ENCODE measurements around the gene AGBL1.
"Not testable (repeated sequence)": the region's sequence is repeated elsewhere in the genome, so short reads cannot be mapped to it uniquely, and the experiment has no call there.

The AGBL1 gene

DNA sequence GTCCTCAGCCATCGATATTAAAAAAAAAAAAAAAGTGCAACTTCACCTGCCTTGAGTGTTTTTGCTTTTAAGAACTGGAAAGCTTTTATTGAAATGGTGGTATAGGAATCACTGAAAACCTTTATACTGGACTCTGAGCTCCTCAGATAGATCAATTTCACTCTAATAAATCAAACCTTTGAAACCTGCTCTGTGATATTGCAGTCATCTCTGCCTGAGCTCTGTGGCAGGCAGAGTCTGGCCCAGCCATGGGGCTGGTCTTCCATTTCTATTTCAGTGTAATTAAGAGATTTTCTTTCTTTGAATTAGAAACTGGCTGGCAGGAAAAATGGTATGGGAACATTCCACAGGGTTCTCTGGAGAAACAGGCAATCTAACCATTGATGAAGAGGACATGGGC is 762.5 kb downstream of the AGBL1 start:
- DNase-seq: no peak

- DNase-seq: no peak
Observed at GRCh38 chr15:86846036-86846435, 766.4 kb downstream of the AGBL1 start.

GRCh38 chr15:86849136-86849535 is 769.5 kb downstream of the AGBL1 start:
- no peak for DNase-seq

DNA sequence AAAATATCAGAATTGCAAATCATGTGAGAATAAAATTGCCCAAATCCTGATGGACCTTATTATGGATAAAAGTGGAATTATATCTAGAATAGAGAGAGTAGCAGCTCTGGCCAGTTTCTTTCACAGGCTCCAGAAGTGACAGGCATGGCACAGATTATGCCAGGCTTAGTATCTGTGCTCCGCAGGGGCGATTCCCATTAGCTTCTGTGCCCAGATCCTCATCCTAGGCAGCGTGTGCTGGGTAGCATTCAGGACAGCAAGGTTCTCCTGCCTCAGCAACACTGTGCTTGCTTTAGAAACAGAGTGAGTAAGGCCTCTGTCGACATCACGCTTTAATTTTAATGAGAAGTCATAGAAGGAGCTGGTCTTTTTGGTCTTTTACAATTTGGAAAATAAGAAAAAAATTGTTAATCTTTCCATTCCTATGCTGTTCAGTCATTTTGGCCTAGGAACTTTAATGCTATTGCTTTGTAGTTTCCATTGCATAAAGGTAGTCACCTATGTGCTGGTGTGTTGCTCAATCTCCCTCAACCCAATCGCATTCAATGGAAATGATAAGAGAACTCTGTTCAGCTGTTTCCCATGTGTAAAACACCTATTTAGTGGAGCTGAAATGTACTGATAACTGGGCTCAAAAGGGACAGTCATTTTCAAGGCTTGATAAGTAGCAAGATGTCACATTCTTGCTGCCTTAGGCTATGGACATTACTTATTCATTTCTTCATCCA is 770.1 kb downstream of the AGBL1 start:
- no peak for DNase-seq

DNA sequence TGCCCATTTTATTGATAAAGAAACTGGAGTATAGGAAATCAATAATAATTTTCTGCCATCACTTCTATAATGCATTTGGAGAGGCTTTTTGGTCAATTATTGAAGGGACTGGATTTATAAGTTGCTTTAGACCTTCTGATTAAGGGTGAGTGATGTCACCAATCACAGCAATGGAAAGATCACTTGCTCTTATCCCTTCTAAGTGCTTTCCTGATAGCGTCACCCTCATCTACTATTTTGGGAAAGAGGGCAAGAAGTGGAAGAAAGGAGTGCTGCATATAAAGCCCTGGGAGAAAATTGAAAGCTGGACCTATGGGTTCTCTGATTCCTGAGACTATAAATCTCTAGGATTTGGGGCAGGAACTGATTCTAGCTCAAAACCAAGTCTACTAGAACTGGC is 771.3 kb downstream of the AGBL1 start:
- no peak for DNase-seq

DNA sequence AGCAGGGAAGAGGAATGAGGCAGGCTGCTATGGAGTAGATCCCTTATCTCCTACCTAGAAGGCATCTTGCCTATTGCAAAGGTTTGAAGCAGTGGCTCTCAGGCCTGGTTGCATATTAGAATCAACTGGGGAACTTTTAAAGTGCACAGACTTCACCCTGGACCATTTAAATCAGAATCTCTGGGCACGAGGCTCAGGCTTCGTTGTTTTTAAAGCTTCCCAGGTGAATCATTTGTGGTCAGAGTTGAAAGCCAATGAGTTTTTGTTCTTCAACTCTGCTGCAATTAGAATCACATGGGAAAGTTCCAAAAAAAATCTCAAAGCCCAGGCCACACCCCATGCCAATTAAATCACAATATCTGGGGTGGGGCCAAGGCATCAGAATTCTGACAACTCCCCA is 773.1 kb downstream of the AGBL1 start:
- DNase-seq: no peak

DNA sequence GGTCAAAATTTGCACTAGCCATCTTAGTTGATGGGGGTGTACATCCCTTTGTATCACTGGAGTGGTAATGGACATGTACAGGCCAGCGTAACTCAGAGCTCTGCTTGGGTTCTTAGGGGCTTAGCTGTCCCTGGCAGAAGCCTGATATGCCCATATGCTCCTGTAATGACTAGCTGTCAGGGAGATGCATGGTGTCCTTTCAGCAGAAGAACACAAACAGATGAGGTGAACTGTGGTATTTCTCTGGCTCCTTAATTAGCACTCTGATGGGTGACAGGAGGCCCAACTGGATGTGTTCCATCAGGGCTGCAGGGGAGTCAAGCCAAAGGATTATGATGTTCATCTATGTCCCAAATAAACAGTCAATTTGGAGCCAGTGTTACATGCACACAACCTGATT is 774.5 kb downstream of the AGBL1 start:
- DNase-seq: no peak

DNA sequence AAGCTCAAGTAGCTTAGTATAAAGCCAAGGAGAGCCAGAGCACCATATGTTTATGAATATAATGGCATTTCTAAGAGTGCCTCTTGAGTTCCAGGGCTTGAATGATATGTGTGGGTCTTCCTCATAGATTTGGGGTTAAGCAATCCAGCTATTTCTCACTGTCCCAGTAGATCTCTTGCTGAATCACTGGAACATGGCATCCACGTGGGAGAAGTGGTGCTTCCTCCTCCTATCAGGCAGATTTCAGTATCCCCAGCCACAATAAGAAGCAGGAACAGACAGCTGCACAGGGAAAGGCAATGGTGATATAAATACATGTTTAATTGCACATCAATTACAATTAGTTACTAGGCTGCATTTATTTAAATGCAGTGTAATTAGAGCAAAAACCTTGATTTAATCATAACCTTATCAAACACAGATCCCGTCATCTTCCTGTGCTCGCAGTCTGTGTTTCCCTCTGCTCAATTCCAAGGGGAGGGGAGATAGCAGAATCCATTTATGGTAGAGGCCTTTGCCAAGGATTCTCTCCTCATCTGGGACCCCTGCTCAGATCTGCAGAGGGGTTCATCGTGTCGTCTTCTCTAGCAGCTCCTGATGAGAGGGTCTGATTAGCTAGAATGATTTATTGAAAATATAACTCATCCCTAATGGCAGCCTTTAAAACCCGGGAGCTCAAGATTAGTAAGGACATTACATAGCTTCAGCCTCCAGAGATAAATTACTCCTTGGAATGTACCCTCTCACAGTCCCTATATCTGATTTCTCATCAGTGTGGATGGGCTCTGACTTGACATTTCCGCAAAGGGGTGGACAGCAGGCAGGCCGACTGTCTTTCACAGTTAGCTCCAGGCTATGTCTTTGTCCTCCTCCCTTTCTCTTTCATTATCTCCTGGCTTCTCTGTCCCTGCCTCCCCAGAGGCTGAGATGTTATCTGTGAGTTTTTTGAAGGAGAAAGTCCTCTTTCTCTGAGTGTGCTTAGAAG is 775.9 kb downstream of the AGBL1 start:
- no peak for DNase-seq

DNA sequence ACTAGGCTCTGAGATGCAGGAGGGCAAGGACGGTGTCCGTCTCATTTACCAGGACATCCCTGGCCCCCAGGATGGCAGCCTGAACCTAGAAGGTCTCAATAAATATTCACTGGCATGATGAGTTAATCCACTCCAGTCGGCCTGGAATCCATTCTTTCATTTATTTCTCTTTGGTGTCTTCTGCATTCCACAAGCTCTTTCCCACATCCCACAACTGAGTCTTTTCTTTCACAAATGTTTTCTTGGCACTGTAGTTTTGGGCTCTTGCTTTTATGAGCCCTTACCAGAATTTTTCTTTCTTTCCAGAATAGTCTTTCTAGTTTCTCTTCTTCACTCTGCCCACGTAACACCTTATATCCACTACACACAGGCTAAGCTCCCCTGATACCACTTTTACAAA is 778.0 kb downstream of the AGBL1 start:
- DNase-seq: no peak

DNA sequence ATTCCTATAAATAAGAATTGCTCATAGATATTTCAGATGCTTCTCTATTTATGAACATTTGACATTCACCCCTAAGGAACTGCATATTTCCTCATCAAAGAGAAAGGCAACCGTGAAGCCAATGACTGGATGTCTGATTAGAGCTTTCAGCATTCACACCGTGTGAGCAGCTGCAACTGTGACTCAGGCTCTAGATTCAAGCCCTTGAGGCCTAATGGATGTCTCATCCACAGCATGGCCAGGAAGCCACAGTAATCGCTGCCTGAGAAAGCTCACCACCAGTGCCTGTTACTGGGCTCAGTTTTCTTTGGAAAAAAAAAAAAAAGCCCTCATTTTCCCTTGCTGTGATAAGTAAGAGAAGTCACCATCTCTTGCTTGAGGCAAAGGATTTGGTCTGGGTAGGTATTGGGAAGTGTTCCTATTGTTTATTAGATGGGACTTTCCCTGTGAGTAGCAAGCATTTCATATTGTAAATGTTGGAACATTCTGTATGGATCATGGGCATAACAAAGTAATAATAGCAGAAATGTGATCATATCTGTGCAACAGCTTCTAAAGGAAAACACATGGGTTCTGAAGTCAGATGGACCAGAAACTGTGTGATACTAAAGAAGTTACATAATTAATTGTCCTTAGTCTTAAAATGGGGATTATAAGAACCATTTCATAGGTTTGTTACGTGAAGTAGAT is 783.7 kb downstream of the AGBL1 start:
- no peak for DNase-seq

DNA sequence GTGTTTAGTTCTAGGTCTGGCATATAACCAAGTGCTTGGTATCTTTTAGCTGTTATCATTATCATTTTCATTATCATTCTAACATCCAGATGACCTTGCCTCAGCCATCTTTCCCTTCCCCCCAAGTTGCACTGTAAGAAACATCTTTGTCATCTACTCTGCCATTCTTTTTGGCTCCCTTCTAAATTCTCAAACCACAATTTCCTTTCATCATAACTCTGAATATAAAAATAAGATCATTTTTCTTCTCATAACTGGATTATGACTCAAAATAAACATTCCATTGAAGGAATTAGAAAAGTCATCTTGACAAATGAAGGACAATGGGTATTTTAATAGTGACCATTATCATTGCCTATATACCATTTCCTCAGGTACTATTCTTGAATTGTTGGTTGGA is 786.2 kb downstream of the AGBL1 start:
- DNase-seq: no peak

GRCh38 chr15:86870846-86871245 is 791.2 kb downstream of the AGBL1 start:
- no peak for DNase-seq

DNA sequence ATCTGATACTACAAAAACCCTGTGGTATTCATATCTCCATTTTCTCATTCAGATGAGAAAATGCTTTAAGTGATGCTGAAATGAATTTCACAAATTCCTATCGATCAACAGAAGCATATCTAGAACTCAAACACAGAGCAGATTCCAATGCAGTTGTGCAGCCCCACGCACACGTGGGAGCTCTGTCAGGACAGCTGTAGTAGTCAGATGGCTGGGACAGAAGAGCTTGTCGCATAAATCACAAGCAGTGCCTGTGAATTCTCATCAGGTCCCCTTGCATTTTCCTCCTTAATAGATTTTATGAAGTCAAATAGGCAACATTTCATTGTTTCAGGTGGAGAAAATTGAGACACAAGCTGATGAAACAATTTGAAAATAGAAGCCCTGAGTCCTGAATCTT is 792.3 kb downstream of the AGBL1 start:
- DNase-seq: no peak

- DNase-seq: no peak
Observed at GRCh38 chr15:86872782-86873181, 793.1 kb downstream of the AGBL1 start.

GRCh38 chr15:86875067-86875466 is 795.4 kb downstream of the AGBL1 start:
- DNase-seq: no peak

- no peak for DNase-seq
Observed at GRCh38 chr15:86876387-86876944, 796.8 kb downstream of the AGBL1 start.

GRCh38 chr15:86877171-86877631 is 797.5 kb downstream of the AGBL1 start:
- no peak for DNase-seq

DNA sequence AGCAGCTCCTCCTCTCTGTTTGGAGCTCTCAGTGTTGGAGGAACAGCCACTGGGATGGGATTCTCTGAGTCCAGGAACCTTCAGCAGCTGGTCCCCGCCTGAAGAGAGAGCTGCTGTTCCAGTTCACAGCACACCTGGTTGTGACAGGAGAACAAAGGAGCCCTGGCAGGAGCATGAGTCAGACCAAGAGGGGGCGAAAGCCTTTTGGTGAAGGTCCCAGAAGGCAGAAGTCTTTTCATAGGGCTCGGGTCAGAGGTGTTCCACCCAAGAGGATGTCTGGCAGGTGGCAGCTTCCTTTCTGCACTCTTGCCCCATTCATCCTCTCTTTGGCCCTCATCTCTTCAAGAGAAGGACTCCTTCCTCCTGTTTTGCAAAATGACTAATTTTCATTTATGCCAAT is 799.2 kb downstream of the AGBL1 start:
- DNase-seq: not testable (repeated sequence)

DNA sequence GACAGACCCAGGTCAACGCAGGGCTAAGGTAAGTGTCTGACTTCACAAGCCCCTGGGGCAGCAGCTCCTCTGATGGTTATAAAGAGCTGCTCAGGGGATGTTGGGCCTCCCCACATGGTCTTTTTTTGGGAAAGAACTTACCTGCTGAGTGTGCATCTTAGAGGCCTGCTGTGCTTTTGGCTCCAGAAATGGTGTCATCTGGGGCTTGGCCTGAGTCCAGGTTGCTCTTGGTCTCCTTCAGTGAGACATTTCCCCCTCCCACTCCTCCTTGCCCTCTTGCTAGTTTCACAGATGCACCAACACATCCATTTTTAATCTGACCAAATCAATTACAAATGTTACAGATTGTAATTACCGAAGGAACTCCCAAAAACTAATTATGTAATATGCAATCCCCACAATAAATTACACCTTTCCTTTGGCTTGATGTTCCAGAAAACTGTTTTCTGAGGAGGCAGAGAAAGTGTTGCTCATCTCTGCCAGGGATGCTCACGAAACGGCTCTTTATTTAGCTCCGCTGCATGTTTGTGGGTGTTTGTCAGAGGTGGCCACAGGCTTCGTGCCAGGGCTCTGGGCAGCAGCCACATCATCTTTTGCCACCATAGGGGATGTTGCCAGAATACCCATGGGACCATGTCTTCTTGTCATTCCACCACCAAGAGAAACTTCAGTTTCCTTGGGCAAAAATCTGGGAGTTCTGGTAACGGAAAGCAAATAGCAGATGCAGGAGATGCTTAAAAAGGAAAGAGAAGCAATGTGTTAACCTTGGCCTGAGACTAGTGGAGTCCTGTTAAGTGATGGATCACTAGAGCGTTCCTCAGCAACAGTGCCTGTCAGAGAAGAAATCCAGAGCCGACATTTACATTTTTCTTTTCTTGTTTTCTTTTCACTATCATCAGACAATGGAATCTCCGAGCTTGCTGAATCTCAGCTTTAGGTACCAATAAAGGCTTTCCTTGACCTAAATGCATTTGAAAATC is 799.9 kb downstream of the AGBL1 start:
- no peak for DNase-seq

- DNase-seq: no peak
Observed at GRCh38 chr15:86885616-86886015, 805.9 kb downstream of the AGBL1 start.

- no peak for DNase-seq
Observed at GRCh38 chr15:86892774-86893449, 813.2 kb downstream of the AGBL1 start.
